GM10248 (cell line): ENCODE measurements around the gene PAGR1.
"Not testable (repeated sequence)": the region's sequence is repeated elsewhere in the genome, so short reads cannot be mapped to it uniquely, and the experiment has no call there.

Experiments used
- CTCF ChIA-PET: fragments of 300-600 bp; sonication (Branson Sonifier 250); formaldehyde crosslinking; extraction: SDS; loops from one replicate; lab custom pipeline; 2021; ENCODE audit warnings: antibody characterized with exemption; lab: Yijun Ruan, JAX
- POLR2A ChIA-PET: fragments of 350-650 bp; sonication (Branson Sonifier 250); formaldehyde crosslinking; extraction: SDS; loops from one replicate; lab custom pipeline; 2020; ENCODE audit warnings: antibody characterized with exemption; lab: Yijun Ruan, JAX
- DNase-seq: peaks from one replicate; pipeline ENCODE4 v3.0.0; 2012; ENCODE audit errors: extremely low spot score
- TF ChIP-seq, protein P1 (sequence below): IDR thresholded peaks from 2 replicates; pipeline ENCODE4 v1.5.1; 2012; ENCODE audit warnings: mild to moderate bottlenecking, low read depth; ENCODE audit errors: extremely low read depth, missing control alignments, control extremely low read depth

PAGR1 gene

GRCh38 chr16:29774730-29775129, 41.2 kb upstream of the PAGR1 start:
- ChIA-PET POLR2A (no interaction called here), CTCF (interaction anchor here (1.2 to 3.9 kb wide), 3 partner anchors 10 to 73 kb away, joined by 3 to 22 read pairs (median 5); no protein-coding TSS in a partner anchor)
- TF ChIP-seq, protein P1, sequence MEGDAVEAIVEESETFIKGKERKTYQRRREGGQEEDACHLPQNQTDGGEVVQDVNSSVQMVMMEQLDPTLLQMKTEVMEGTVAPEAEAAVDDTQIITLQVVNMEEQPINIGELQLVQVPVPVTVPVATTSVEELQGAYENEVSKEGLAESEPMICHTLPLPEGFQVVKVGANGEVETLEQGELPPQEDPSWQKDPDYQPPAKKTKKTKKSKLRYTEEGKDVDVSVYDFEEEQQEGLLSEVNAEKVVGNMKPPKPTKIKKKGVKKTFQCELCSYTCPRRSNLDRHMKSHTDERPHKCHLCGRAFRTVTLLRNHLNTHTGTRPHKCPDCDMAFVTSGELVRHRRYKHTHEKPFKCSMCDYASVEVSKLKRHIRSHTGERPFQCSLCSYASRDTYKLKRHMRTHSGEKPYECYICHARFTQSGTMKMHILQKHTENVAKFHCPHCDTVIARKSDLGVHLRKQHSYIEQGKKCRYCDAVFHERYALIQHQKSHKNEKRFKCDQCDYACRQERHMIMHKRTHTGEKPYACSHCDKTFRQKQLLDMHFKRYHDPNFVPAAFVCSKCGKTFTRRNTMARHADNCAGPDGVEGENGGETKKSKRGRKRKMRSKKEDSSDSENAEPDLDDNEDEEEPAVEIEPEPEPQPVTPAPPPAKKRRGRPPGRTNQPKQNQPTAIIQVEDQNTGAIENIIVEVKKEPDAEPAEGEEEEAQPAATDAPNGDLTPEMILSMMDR: no peak
- DNase-seq: no peak

DNA sequence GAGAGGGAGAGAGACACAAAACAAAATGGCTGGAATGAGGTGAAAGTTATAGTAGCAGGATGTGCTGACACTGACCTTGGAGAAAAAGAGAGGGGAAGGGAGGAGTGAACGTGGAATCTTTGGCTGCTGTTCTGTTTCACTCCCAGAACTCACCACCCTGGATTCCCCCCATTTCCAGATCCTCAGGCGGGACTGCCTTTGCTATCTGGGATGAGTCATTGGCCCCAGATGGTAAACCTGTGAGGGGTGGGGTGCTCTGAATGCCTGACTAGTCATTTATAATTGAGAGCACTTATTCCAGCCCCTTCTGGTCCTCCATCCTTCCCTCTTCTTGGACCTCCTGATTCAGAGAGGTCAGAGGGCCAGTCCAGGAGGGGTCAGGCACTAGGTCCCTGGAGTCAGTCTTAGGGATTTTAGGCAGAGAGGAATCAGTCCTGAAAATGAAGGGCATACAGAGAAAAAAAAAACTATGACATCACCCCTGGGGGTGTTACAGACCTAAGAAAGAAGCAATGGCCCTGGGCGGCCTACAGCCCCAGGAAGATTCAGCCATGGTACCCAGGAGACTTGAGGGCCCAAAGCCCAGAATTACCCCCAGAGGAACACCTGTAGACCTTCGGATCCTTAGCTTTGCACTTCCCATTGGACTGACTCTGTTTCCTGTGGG, 40.1 kb upstream of the PAGR1 start:
- TF ChIP-seq, protein P1: no peak
- ChIA-PET CTCF (interaction anchor here (0.6 kb wide), 1 partner anchor 73 kb away, joined by 3 read pairs; no protein-coding TSS in a partner anchor), POLR2A (no interaction called here)
- DNase-seq: no peak

DNA sequence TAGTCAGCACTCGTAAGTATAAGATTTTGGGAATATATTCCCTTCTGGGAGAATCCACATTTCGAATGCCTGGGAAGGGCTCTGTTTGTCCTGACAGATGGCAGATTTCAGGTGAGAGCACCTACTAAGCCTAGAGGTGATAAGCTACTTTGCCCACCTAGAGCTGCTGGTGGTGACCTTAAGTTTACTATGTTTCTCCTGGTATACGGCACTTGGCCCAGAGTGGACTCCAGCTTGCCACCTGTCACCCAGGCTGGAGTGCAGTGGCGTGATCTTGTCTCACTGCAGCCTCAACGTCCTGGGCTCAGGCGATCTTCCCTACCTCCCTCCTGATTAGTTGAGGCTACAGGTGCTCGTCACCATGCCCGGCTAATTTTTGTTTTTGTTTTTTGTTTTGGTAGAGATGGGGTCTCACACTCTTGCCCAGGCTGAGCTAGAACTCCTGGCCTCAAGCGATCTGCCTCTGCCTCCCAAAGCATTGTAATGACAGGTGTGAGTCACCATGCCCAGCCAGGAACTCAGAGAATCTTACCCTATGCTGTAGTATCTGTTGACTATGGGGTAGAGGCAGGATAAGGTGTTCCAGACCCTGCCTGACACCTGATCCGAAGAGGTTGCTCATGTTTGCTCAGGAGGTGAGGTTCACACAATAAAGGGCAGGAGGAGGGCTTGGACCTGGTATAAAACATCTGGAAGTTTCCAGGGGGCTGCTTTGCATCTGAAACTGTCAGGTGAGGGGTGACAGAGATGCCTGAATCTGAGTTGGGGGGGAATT, 38.2 kb upstream of the PAGR1 start, which contains the start of gene ZG16:
ZG16 (plus strand) TSS at position 681 of the 775 bp plus-strand sequence. CDS start 1,011 bp downstream, outside the sequence.
- TF ChIP-seq, protein P1: no peak
- no peak for DNase-seq
- ChIA-PET CTCF (interaction anchor here (1.0 to 1.8 kb wide), 4 partner anchors 8 to 23 kb away, joined by 3 to 11 read pairs (median 5); no protein-coding TSS in a partner anchor), POLR2A (no interaction called here)

- TF ChIP-seq, protein P1: no peak
- POLR2A ChIA-PET: interaction anchor here (0.5 kb wide), 1 partner anchor 34 kb away, joined by 3 read pairs; no protein-coding TSS in a partner anchor
- CTCF ChIA-PET: interaction anchor here (1.4 to 2.2 kb wide), 3 partner anchors 11 to 88 kb away, joined by 7 to 9 read pairs (median 7); partner anchors contain the start of gene KIF22
- DNase-seq: no peak
Observed at GRCh38 chr16:29779474-29779873, 36.5 kb upstream of the PAGR1 start.

- POLR2A ChIA-PET, DNase-seq: not testable (repeated sequence)
- CTCF ChIA-PET: interaction anchor here (0.6 to 3.5 kb wide), 5 partner anchors 10 to 54 kb away, joined by 3 to 22 read pairs (median 8); no protein-coding TSS in a partner anchor
Observed at GRCh38 chr16:29783094-29783953, 32.6 kb upstream of the PAGR1 start.

GRCh38 chr16:29784157-29784556, 31.8 kb upstream of the PAGR1 start:
- TF ChIP-seq, protein P1: no peak
- ChIA-PET POLR2A (no interaction called here), CTCF (interaction anchor here (0.7 to 3.5 kb wide), 17 partner anchors 11 to 143 kb away, joined by 3 to 22 read pairs (median 6); partner anchors contain the start of gene MVP)
- DNase-seq: no peak
